Transverse colon (tissue), 4 donors: ENCODE results near the gene AADACL3.

Experiments used
- CTCF ChIP-seq, 5 experiments: fragments of 200-600 bp in 3 of 5; fragments of 450-650 bp in 2 of 5; sonication (generic) in 3 of 5; IDR thresholded peaks; 1 replicate in 2 of 5; 2 replicates in 3 of 5; pipeline ENCODE4 v1.5.1; 2016 to 2017; ENCODE audit warnings: antibody characterized with exemption in 5 of 5, inconsistent platforms in 3 of 5, mild to moderate bottlenecking in 2 of 5, moderate library complexity in 1 of 5
- POLR2A ChIP-seq: fragments of 450-650 bp; IDR thresholded peaks from one replicate; pipeline ENCODE4 v1.6.1; 2016; ENCODE audit warnings: antibody characterized with exemption, mild to moderate bottlenecking, moderate library complexity
- POLR2AphosphoS5 ChIP-seq, 3 donors: sonication (generic); formaldehyde crosslinking; IDR thresholded peaks; one replicate each; pipeline ENCODE4 v1.6.1; 2016; ENCODE audit warnings: antibody characterized with exemption in 3 of 3

GRCh38 chr1:12709696-12710095 is 6.2 kb upstream of the AADACL3 start:
- TF ChIP-seq CTCF (IDR thresholded peaks at IDR 0.05) (no peak), POLR2AphosphoS5 (IDR thresholded peaks at IDR 0.05) (no peak), POLR2A (no peak)
